B cell (primary cell): ENCODE data around the gene RSPH3. TPM values are rescaled to one million over a fixed set of nuclear protein-coding genes. Genes with fewer than 3 reads are reported as not detected.
A peak's percentile ranks its signal among the peaks of the same experiment; 100 is the strongest.

Experiments
- ATAC-seq: fragments of 200-7000 bp; cut with Tn5 transposase; one replicate; pipeline ENCODE4 v1.10.0; 2021; ENCODE audit warnings: low read depth, mild to moderate bottlenecking, moderate number of reproducible peaks, moderate library complexity
- CTCF ChIA-PET: fragments of 350-600 bp; sonication (Branson Sonifier 250); formaldehyde crosslinking; loops from one replicate; lab custom pipeline; 2021; ENCODE audit warnings: antibody characterized with exemption, inconsistent platforms; lab: Charles Lee
- POLR2A ChIA-PET: fragments of 350-600 bp; sonication (Branson Sonifier 250); formaldehyde crosslinking; loops from one replicate; lab custom pipeline; 2021; ENCODE audit warnings: antibody characterized with exemption; lab: Charles Lee
- DNase-seq: peaks from one replicate; pipeline ENCODE4 v3.0.0; 2013
- H2AFZ ChIP-seq: 2 replicates; pipeline ENCODE4 v1.6.1; 2012; ENCODE audit warnings: mild to moderate bottlenecking, low read depth, low read length; ENCODE audit not compliant: insufficient read depth, poor library complexity, severe bottlenecking
- H3K27ac ChIP-seq, 2 donors: 1 replicate in 1 of 2; 2 replicates in 1 of 2; pipeline ENCODE4 v1.5.1; 2012 to 2013; ENCODE audit warnings: low read length in 2 of 2, mild to moderate bottlenecking in 2 of 2, moderate library complexity in 1 of 2
- H3K27me3 ChIP-seq, 4 experiments: fragments of 200-600 bp in 1 of 4; sonication (generic) in 1 of 4; replicated peaks in 1 of 4; 1 replicate in 2 of 4; 2 replicates in 2 of 4; pipeline versions ENCODE4 v1.6.1 to v1.7.0; 2013 to 2016; ENCODE audit warnings: low read length in 3 of 4, mild to moderate bottlenecking in 2 of 4, mixed read lengths in 1 of 4, moderate library complexity in 1 of 4; ENCODE audit not compliant: insufficient read depth in 4 of 4, control insufficient read depth in 3 of 4; ENCODE audit errors: control extremely low read depth in 1 of 4
- H3K36me3 ChIP-seq, 2 experiments: replicated peaks in 1 of 2; 1 replicate in 1 of 2; 2 replicates in 1 of 2; pipeline versions ENCODE4 v1.6.1 to v1.7.1; 2013; ENCODE audit warnings: low read length in 1 of 2; ENCODE audit not compliant: insufficient read depth in 2 of 2, control insufficient read depth in 1 of 2; ENCODE audit errors: control extremely low read depth in 1 of 2, extremely low read depth in 1 of 2
- H3K4me1 ChIP-seq, 2 donors: fragments of 200-600 bp in 1 of 2; sonication (generic) in 1 of 2; 1 replicate in 1 of 2; 2 replicates in 1 of 2; pipeline versions ENCODE4 v1.5.1 to v1.6.1; 2013 to 2017; ENCODE audit warnings: low read length in 2 of 2; ENCODE audit not compliant: control insufficient read depth in 2 of 2, insufficient read depth in 2 of 2
- H3K4me2 ChIP-seq: replicated peaks from 2 replicates; pipeline ENCODE3; 2012; ENCODE audit warnings: mild to moderate bottlenecking, low read depth, low read length; ENCODE audit not compliant: poor library complexity, severe bottlenecking
- H3K4me3 ChIP-seq, 5 experiments: fragments of 200-600 bp in 1 of 5; sonication (generic) in 1 of 5; 1 replicate in 3 of 5; 2 replicates in 2 of 5; pipeline versions ENCODE4 v1.5.1 to v1.7.0; 2011 to 2016; ENCODE audit warnings: low read length in 4 of 5, mild to moderate bottlenecking in 4 of 5, low read depth in 2 of 5, control low read depth in 1 of 5, moderate library complexity in 1 of 5; ENCODE audit not compliant: insufficient read depth in 1 of 5; ENCODE audit errors: control extremely low read depth in 1 of 5, extremely low read depth in 1 of 5
- H3K79me2 ChIP-seq: fragments of 200-600 bp; sonication (generic); one replicate; pipeline ENCODE4 v1.6.0; 2016; ENCODE audit warnings: low read length; ENCODE audit not compliant: control insufficient read depth, insufficient read depth
- H3K9ac ChIP-seq: fragments of 200-600 bp; sonication (generic); 2 replicates; pipeline ENCODE4 v1.6.1; 2017; ENCODE audit warnings: mild to moderate bottlenecking, low read length, moderate library complexity
- H3K9me3 ChIP-seq, 3 donors: one replicate each; pipeline versions ENCODE4 v1.6.1 to v1.7.1; 2013; ENCODE audit warnings: low read length in 2 of 3; ENCODE audit not compliant: control insufficient read depth in 2 of 3, insufficient read depth in 1 of 3; ENCODE audit errors: control extremely low read depth in 1 of 3
- H4K20me1 ChIP-seq: 2 replicates; pipeline ENCODE4 v1.6.0; 2012; ENCODE audit warnings: mild to moderate bottlenecking, low read length; ENCODE audit not compliant: insufficient read depth, control insufficient read depth, poor library complexity, severe bottlenecking
- H3K27ac Mint-ChIP-seq: one replicate; pipeline ENCODE4 v1.8.0; 2021; ENCODE audit warnings: mixed read lengths
- H3K27me3 Mint-ChIP-seq: one replicate; pipeline ENCODE4 v1.8.0; 2021; ENCODE audit warnings: mixed read lengths
- H3K4me1 Mint-ChIP-seq: one replicate; pipeline ENCODE4 v1.8.0; 2021; ENCODE audit warnings: mixed read lengths
- H3K4me3 Mint-ChIP-seq: one replicate; pipeline ENCODE4 v1.8.0; 2021; ENCODE audit warnings: mixed read lengths
- H3K9me3 Mint-ChIP-seq: one replicate; pipeline ENCODE4 v1.8.0; 2022; ENCODE audit warnings: mixed read lengths; ENCODE audit not compliant: insufficient read depth
- EZH2 ChIP-seq: IDR thresholded peaks from 2 replicates; pipeline ENCODE4 v1.6.1; 2012; ENCODE audit warnings: borderline replicate concordance, low read depth, mild to moderate bottlenecking, moderate library complexity, low read length; ENCODE audit not compliant: insufficient read depth, poor library complexity, severe bottlenecking
- WGBS: methylation state at CpG from one replicate; pipeline ENCODE4 v1.1.5; 2013; ENCODE audit warnings: missing lambda C conversion rate; ENCODE audit not compliant: insufficient coverage; 5-methylcytosine and 5-hydroxymethylcytosine counted together
- intact Hi-C: fragments of 100-400 bp; cut with micrococcal nuclease; formaldehyde crosslinking; loops from one replicate; pipeline ENCODE4 v1.10.0; 2022
- polyA plus RNA-seq: library from polyadenylated mRNA; depleted of rRNA; stranded (reverse); fragments of >200 nt; gene quantifications from 2 replicates; pipeline ENCODE4 v1.2.3, GENCODE V29; 2012
- total RNA-seq, 2 donors: library from RNA; stranded (reverse); fragments of 120-200 nt in 1 of 2; gene quantifications; 1 replicate in 1 of 2; 2 replicates in 1 of 2; pipeline versions ENCODE4 v1.2.3 to v1.2.4, GENCODE V29; 2013 to 2022
- TF ChIP-seq, protein P1 (sequence below): fragments of 200-600 bp; IDR thresholded peaks from one replicate; pipeline ENCODE4 v1.8.0; 2022; ENCODE audit warnings: antibody characterized with exemption, mild to moderate bottlenecking

Gene RSPH3
- total and polyA plus RNA-seq, 2 donors (not counting 1 experiment from before 2014, with no cell fraction given): 0.82 to 3.4 TPM

DNA sequence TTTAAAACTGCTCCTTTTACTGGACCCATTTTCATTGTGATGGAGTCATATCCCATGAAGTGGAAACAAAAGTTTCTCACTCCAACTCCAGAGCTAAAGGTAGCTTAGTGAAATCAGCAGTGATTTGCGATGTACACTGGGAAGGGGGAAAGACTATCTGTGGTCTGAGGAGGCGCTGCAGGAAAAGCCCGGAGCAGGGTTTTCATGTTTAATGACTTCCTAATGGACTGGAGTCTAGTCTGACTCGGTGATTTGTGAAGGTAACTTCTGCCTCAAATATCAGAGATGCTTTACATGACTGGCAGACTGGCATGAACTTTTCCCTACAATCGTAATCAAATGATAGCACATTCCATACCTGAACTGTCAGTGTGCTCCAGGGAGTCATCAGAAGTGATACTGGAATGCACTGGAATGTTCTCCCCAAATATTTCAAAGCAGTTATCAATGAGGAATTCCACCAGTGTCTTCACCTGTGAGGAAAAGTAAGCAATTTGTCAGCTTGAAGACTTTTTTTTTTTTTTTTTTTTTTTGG lies 37.8 kb upstream of the RSPH3 start:
- Mint-ChIP-seq H3K4me1 (peaks cover 70% of the 10 kb centered on the region), H3K27ac (peak overlapping the region; percentile 83), H3K27me3 (no peaks in the 10 kb centered on the region), H3K9me3 (no peaks in the 10 kb centered on the region), H3K4me3 (peak overlapping the region; percentile 61)
- peaks cover 45% of the 10 kb centered on the region for H4K20me1 ChIP-seq
- peak overlapping the region; percentile 98 to 99 for H3K27ac ChIP-seq
- no peak overlapping the region for H3K9ac ChIP-seq
- H3K27me3 ChIP-seq: no peaks in the 10 kb centered on the region
- peaks cover 14 to 83% of the 10 kb centered on the region in 2 experiments for H3K36me3 ChIP-seq
- ChIA-PET POLR2A (interaction anchor here (1.0 kb wide), 1 partner anchor 27 kb away, joined by 5 read pairs; no protein-coding TSS in a partner anchor), CTCF (interaction anchor here (0.7 to 14.6 kb wide), 6 partner anchors 8 to 326 kb away, joined by 3 to 497 read pairs (median 86); no protein-coding TSS in a partner anchor)
- peak overlapping the region; percentile 86 for H3K4me2 ChIP-seq
- no peak overlapping the region for H2AFZ ChIP-seq
- H3K79me2 ChIP-seq: peaks cover 34% of the 10 kb centered on the region
- intact Hi-C loops: no loop called here
- WGBS: 86% methylated on average over 4 of the region's 5 CpGs
- H3K4me1 ChIP-seq: peaks cover 53 to 74% of the 10 kb centered on the region in 2 donors
- no peak for TF ChIP-seq EZH2
- TF ChIP-seq, protein P1, sequence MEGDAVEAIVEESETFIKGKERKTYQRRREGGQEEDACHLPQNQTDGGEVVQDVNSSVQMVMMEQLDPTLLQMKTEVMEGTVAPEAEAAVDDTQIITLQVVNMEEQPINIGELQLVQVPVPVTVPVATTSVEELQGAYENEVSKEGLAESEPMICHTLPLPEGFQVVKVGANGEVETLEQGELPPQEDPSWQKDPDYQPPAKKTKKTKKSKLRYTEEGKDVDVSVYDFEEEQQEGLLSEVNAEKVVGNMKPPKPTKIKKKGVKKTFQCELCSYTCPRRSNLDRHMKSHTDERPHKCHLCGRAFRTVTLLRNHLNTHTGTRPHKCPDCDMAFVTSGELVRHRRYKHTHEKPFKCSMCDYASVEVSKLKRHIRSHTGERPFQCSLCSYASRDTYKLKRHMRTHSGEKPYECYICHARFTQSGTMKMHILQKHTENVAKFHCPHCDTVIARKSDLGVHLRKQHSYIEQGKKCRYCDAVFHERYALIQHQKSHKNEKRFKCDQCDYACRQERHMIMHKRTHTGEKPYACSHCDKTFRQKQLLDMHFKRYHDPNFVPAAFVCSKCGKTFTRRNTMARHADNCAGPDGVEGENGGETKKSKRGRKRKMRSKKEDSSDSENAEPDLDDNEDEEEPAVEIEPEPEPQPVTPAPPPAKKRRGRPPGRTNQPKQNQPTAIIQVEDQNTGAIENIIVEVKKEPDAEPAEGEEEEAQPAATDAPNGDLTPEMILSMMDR: no peak
- H3K9me3 ChIP-seq: no peaks in the 10 kb centered on the region
- no peak for ATAC-seq
- H3K4me3 ChIP-seq: no peak overlapping the region
- DNase-seq: no peak

DNA sequence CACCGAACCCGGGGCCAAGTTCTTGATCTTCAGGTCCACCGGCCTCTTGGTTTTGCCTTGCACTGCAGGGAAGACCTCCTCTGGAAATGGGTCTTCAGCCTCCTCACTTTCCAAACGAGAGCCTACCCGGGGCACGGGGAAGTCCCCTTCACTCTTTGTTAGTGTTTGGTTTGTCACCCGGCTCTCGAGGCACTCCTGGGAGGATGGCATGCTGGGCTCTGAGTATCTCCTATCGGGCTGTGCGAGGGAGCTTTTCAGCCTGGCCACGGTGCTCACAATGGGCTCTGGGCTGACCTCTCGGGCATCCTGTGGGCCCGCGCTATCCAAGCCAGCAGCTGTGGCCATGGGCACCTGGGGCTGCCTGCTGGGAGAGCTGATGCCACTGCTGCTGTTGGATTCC lies 36.7 kb upstream of the RSPH3 start:
- H2AFZ ChIP-seq: no peak overlapping the region
- peaks cover 45% of the 10 kb centered on the region for H4K20me1 ChIP-seq
- H3K27me3 ChIP-seq: no peaks in the 10 kb centered on the region
- H3K4me1 ChIP-seq: peaks cover 48 to 66% of the 10 kb centered on the region in 2 donors
- no peak overlapping the region for H3K4me2 ChIP-seq
- H3K4me3 Mint-ChIP-seq: peak overlapping the region; percentile 49
- WGBS: 91% methylated on average over 11 of the region's 14 CpGs
- CTCF ChIA-PET: interaction anchor here (1.5 to 14.6 kb wide), 3 partner anchors 8 to 64 kb away, joined by 4 to 497 read pairs (median 181); partner anchors contain the start of gene TAGAP
- H3K9ac ChIP-seq: no peak overlapping the region
- no peak for ATAC-seq
- peak; percentile 32 for DNase-seq
- no peak overlapping the region for H3K4me3 ChIP-seq
- H3K27ac ChIP-seq: peak overlapping the region in 1 of 2 donors; percentile 5
- H3K9me3 ChIP-seq: no peaks in the 10 kb centered on the region
- POLR2A ChIA-PET: no interaction called here
- H3K27ac Mint-ChIP-seq: peak overlapping the region; percentile 50
- H3K27me3 Mint-ChIP-seq: no peaks in the 10 kb centered on the region
- intact Hi-C loops: no loop called here
- TF ChIP-seq, protein P1: no peak
- no peak for TF ChIP-seq EZH2
- peaks cover 25% of the 10 kb centered on the region for H3K79me2 ChIP-seq
- peaks cover 59% of the 10 kb centered on the region for H3K4me1 Mint-ChIP-seq
- no peaks in the 10 kb centered on the region for H3K9me3 Mint-ChIP-seq
- peaks cover 14 to 74% of the 10 kb centered on the region in 2 experiments for H3K36me3 ChIP-seq
